ENCODE measurements around the gene TRMT10C. TPM values are rescaled to one million over a fixed set of nuclear protein-coding genes. Genes with fewer than 3 reads are reported as not detected.
A peak's percentile ranks its signal among the peaks of the same experiment; 100 is the strongest.

The TRMT10C gene
- total RNA-seq (2021; fragmentation: NEBNext Ultra II Directional; extraction: Animal tissue kit (Norgen Biotek cat#: 25700)): 10 to 100 TPM; 19.9 to 26.9 (median 22.0) TPM
- long read RNA-seq, transcript TRMT10C-201 (2 exons, 1,819 nt): major isoform, 42 of 46 reads
- long read RNA-seq, partial matches to known transcripts: 4 of 46 reads
- long read RNA-seq, other reads (novel, unspliced or antisense): 0 of 46 reads

GRCh38 chr3:101561630-101562328, at the start of gene TRMT10C:
TSS of gene TRMT10C (plus strand) at chr3:101561868. CDS start at chr3:101564782, 2,914 bp downstream.
- DNase-seq: peak; percentile 88

GRCh38 chr3:101512396-101512645, 49.3 kb upstream of the TRMT10C start:
- peaks cover 36% of the 10 kb centered on the region for H3K4me1 Mint-ChIP-seq (ENCODE audit: low read depth)
- peak overlapping the region; percentile 98 for H3K27ac Mint-ChIP-seq
- peaks cover 1% of the 10 kb centered on the region for H3K27me3 Mint-ChIP-seq (ENCODE audit: insufficient read depth)
- no peaks in the 10 kb centered on the region for H3K9me3 Mint-ChIP-seq
- no peak for DNase-seq
- no peak for TF ChIP-seq CTCF (IDR thresholded peaks at IDR 0.05)
- peaks cover 11% of the 10 kb centered on the region for H3K36me3 Mint-ChIP-seq (ENCODE audit: low read depth)
- peak overlapping the region; percentile 100 for H3K4me3 Mint-ChIP-seq

More at GRCh38 chr3:101561630-101562328, at the start of gene TRMT10C:
- Mint-ChIP-seq H3K9me3 (peaks cover 7% of the 10 kb centered on the region; the same call in 1 of the 2 replicates), H3K27ac (peak within 1 kb of the TSS; percentile 98), H3K27me3 (ENCODE audit: insufficient read depth) (peaks cover 2% of the 10 kb centered on the region), H3K36me3 (ENCODE audit: low read depth) (peaks cover 47% of the 10 kb centered on the region), H3K4me3 (peak within 1 kb of the TSS; percentile 99), H3K4me1 (ENCODE audit: low read depth) (peaks cover 40% of the 10 kb centered on the region)
- no peak for TF ChIP-seq CTCF (IDR thresholded peaks at IDR 0.05)

GRCh38 chr3:101512646-101513418, 48.8 kb upstream of the TRMT10C start, which contains the start of gene SENP7:
TSS of gene SENP7 (minus strand) at chr3:101513212. CDS start at chr3:101513130, 82 bp downstream.
- H3K36me3 Mint-ChIP-seq (ENCODE audit: low read depth): peaks cover 10% of the 10 kb centered on the region
- H3K27me3 Mint-ChIP-seq (ENCODE audit: insufficient read depth): peaks cover 1% of the 10 kb centered on the region
- H3K27ac Mint-ChIP-seq: peak within 1 kb of the TSS; percentile 98
- no peaks in the 10 kb centered on the region for H3K9me3 Mint-ChIP-seq
- H3K4me1 Mint-ChIP-seq (ENCODE audit: low read depth): peaks cover 35% of the 10 kb centered on the region
- DNase-seq: peak; percentile 64
- H3K4me3 Mint-ChIP-seq: peak within 1 kb of the TSS; percentile 100
- TF ChIP-seq CTCF (IDR thresholded peaks at IDR 0.05): no peak

- H3K4me1 Mint-ChIP-seq (ENCODE audit: low read depth): peaks cover 34% of the 10 kb centered on the region
- no peak for TF ChIP-seq CTCF (IDR thresholded peaks at IDR 0.05)
- H3K4me3 Mint-ChIP-seq: peak overlapping the region; percentile 100
- H3K9me3 Mint-ChIP-seq: no peaks in the 10 kb centered on the region
- H3K36me3 Mint-ChIP-seq (ENCODE audit: low read depth): peaks cover 6% of the 10 kb centered on the region; the same call in 1 of the 2 replicates
- DNase-seq: no peak
- peaks cover 1% of the 10 kb centered on the region for H3K27me3 Mint-ChIP-seq (ENCODE audit: insufficient read depth)
- H3K27ac Mint-ChIP-seq: peak overlapping the region; percentile 98
These were observed 48.2 kb upstream of the TRMT10C start for GRCh38 chr3:101513419-101513986.

GRCh38 chr3:101518421-101518871, 43.2 kb upstream of the TRMT10C start:
- DNase-seq: no peak
- no peak overlapping the region for H3K27ac Mint-ChIP-seq
- H3K4me1 Mint-ChIP-seq (ENCODE audit: low read depth): peaks cover 7% of the 10 kb centered on the region
- no peak overlapping the region for H3K4me3 Mint-ChIP-seq
- H3K36me3 Mint-ChIP-seq (ENCODE audit: low read depth): no peaks in the 10 kb centered on the region
- no peaks in the 10 kb centered on the region for H3K9me3 Mint-ChIP-seq
- peaks cover 9% of the 10 kb centered on the region; the same call in 1 of the 2 replicates for H3K27me3 Mint-ChIP-seq (ENCODE audit: insufficient read depth)
- TF ChIP-seq CTCF (IDR thresholded peaks at IDR 0.05): no peak
